ENCODE measurements around the gene C9orf78.
"Not testable (repeated sequence)": the region's sequence is repeated elsewhere in the genome, so short reads cannot be mapped to it uniquely, and the experiment has no call there.

C9orf78 gene

GRCh38 chr9:129785866-129786265 lies 49.2 kb downstream of the C9orf78 start:
- in situ Hi-C loops (cut with MboI; ENCODE audit: low pct_unique_long_range_greater_than_20kb, low sequenced_read_pairs): loop anchor here (25.0 kb wide), 1 partner anchor 649 kb away; no protein-coding TSS in a partner anchor
- no peak for DNase-seq

- DNase-seq: not testable (repeated sequence)
- in situ Hi-C loops (cut with MboI; ENCODE audit: low pct_unique_long_range_greater_than_20kb, low sequenced_read_pairs): loop anchor here (25.0 kb wide), 1 partner anchor 648 kb away; no protein-coding TSS in a partner anchor
These were observed 50.1 kb downstream of the C9orf78 start for GRCh38 chr9:129784970-129785369.

GRCh38 chr9:129783516-129784361 lies 51.3 kb downstream of the C9orf78 start:
- DNase-seq: peak; percentile 81
- in situ Hi-C loops (cut with MboI; ENCODE audit: low pct_unique_long_range_greater_than_20kb, low sequenced_read_pairs): loop anchor here (25.0 kb wide), 1 partner anchor 646 kb away; no protein-coding TSS in a partner anchor

- no peak for DNase-seq
- in situ Hi-C loops (cut with MboI; ENCODE audit: low pct_unique_long_range_greater_than_20kb, low sequenced_read_pairs): loop anchor here (25.0 kb wide), 1 partner anchor 645 kb away; no protein-coding TSS in a partner anchor
These were observed 53.1 kb downstream of the C9orf78 start for GRCh38 chr9:129781981-129782380.

GRCh38 chr9:129781131-129781530 lies 53.9 kb downstream of the C9orf78 start:
- in situ Hi-C loops (cut with MboI; ENCODE audit: low pct_unique_long_range_greater_than_20kb, low sequenced_read_pairs): loop anchor here (25.0 kb wide), 1 partner anchor 644 kb away; no protein-coding TSS in a partner anchor
- no peak for DNase-seq

GRCh38 chr9:129779560-129780190 lies 55.4 kb downstream of the C9orf78 start:
- DNase-seq: no peak
- in situ Hi-C loops (cut with MboI; ENCODE audit: low pct_unique_long_range_greater_than_20kb, low sequenced_read_pairs): loop anchor here (25.0 kb wide), 1 partner anchor 642 kb away; no protein-coding TSS in a partner anchor

GRCh38 chr9:129778469-129778868 lies 56.6 kb downstream of the C9orf78 start:
- in situ Hi-C loops (cut with MboI; ENCODE audit: low pct_unique_long_range_greater_than_20kb, low sequenced_read_pairs): loop anchor here (25.0 kb wide), 1 partner anchor 641 kb away; no protein-coding TSS in a partner anchor

GRCh38 chr9:129777769-129778130 lies 57.3 kb downstream of the C9orf78 start:
- in situ Hi-C loops (cut with MboI; ENCODE audit: low pct_unique_long_range_greater_than_20kb, low sequenced_read_pairs): loop anchor here (25.0 kb wide), 1 partner anchor 640 kb away; no protein-coding TSS in a partner anchor
- DNase-seq: no peak

More at GRCh38 chr9:129778469-129778868, 56.6 kb downstream of the C9orf78 start:
- no peak for DNase-seq
